SJSA1 (cell line): ENCODE results near the gene PFDN2. TPM values are rescaled to one million over a fixed set of nuclear protein-coding genes. Genes with fewer than 3 reads are reported as not detected.
A peak's percentile ranks its signal among the peaks of the same experiment; 100 is the strongest.
"Not testable (repeated sequence)": the region's sequence is repeated elsewhere in the genome, so short reads cannot be mapped to it uniquely, and the experiment has no call there.

Experiments used
- DNase-seq, 2 experiments: peaks; one replicate each; pipeline ENCODE4 v3.0.0-alpha.2; 2015 to 2020; ENCODE audit warnings: low spot score in 2 of 2, low read depth in 1 of 2
- H3K27ac ChIP-seq: fragments of 250-450 bp; sonication (Bioruptor Pico); 2 replicates; pipeline ENCODE4 v1.5.1; 2020; ENCODE audit warnings: mild to moderate bottlenecking, moderate library complexity
- H3K27me3 ChIP-seq: fragments of 250-450 bp; sonication (Bioruptor Pico); replicated peaks from 2 replicates; pipeline ENCODE4 v1.5.1; 2020; ENCODE audit warnings: mild to moderate bottlenecking, moderate library complexity
- H3K36me3 ChIP-seq: fragments of 250-450 bp; sonication (Bioruptor Pico); 2 replicates; pipeline ENCODE4 v1.5.1; 2020; ENCODE audit warnings: mild to moderate bottlenecking
- H3K4me1 ChIP-seq: fragments of 250-450 bp; sonication (Bioruptor Pico); replicated peaks from 2 replicates; pipeline ENCODE4 v1.6.1; 2021; ENCODE audit warnings: mild to moderate bottlenecking
- H3K4me3 ChIP-seq: fragments of 250-450 bp; sonication (Bioruptor Pico); 2 replicates; pipeline ENCODE4 v1.5.1; 2020; ENCODE audit warnings: mild to moderate bottlenecking
- H3K9me3 ChIP-seq: fragments of 250-450 bp; sonication (Bioruptor Pico); replicated peaks from 2 replicates; pipeline ENCODE4 v1.5.1; 2020; ENCODE audit warnings: mild to moderate bottlenecking
- total RNA-seq: library from RNA; depleted of rRNA; stranded (reverse); fragments of >200 nt; shearing (Covaris generic); gene quantifications from 2 replicates; pipeline ENCODE4 v1.2.3, GENCODE V29; 2014

The PFDN2 gene
- total RNA-seq, 1 experiment from 2014 or later: 116 TPM

- Histone ChIP-seq H3K36me3 (peaks cover 59% of the 10 kb centered on the region), H3K9me3 (no peaks in the 10 kb centered on the region), H3K4me3 (no peak overlapping the region), H3K27me3 (no peaks in the 10 kb centered on the region), H3K4me1 (peaks cover 8% of the 10 kb centered on the region), H3K27ac (no peak overlapping the region)
- DNase-seq: no peak
Observed at GRCh38 chr1:161130266-161130665, 12.4 kb upstream of the PFDN2 start.

GRCh38 chr1:161128591-161129420, 11.0 kb upstream of the PFDN2 start:
- H3K27ac ChIP-seq: no peak overlapping the region
- H3K36me3 ChIP-seq: peaks cover 74% of the 10 kb centered on the region
- H3K9me3 ChIP-seq: no peaks in the 10 kb centered on the region
- peaks cover 3% of the 10 kb centered on the region for H3K4me1 ChIP-seq
- no peak for DNase-seq
- no peak overlapping the region for H3K4me3 ChIP-seq
- no peaks in the 10 kb centered on the region for H3K27me3 ChIP-seq

- no peak for DNase-seq
- no peak overlapping the region for H3K27ac ChIP-seq
- H3K4me3 ChIP-seq: no peak overlapping the region
- H3K4me1 ChIP-seq: no peaks in the 10 kb centered on the region; the same call in 1 of the 2 replicates
- no peaks in the 10 kb centered on the region for H3K27me3 ChIP-seq
- H3K36me3 ChIP-seq: peaks cover 84% of the 10 kb centered on the region
- no peaks in the 10 kb centered on the region for H3K9me3 ChIP-seq
Observed at GRCh38 chr1:161127649-161128048, 9.8 kb upstream of the PFDN2 start.

GRCh38 chr1:161122967-161123366, 5.1 kb upstream of the PFDN2 start:
- Histone ChIP-seq H3K36me3 (peaks cover 93% of the 10 kb centered on the region), H3K27me3 (no peaks in the 10 kb centered on the region), H3K4me1 (peaks cover 20% of the 10 kb centered on the region), H3K9me3 (no peaks in the 10 kb centered on the region), H3K27ac (no peak overlapping the region), H3K4me3 (no peak overlapping the region)
- no peak for DNase-seq

GRCh38 chr1:161121834-161122233, 4.0 kb upstream of the PFDN2 start:
- Histone ChIP-seq H3K36me3 (peaks cover 87% of the 10 kb centered on the region), H3K27ac (no peak overlapping the region), H3K4me1 (peaks cover 23% of the 10 kb centered on the region), H3K4me3 (no peak overlapping the region), H3K27me3 (no peaks in the 10 kb centered on the region), H3K9me3 (no peaks in the 10 kb centered on the region)
- no peak for DNase-seq

GRCh38 chr1:161121042-161121650, 3.3 kb upstream of the PFDN2 start:
- DNase-seq: no peak
- peaks cover 84% of the 10 kb centered on the region for H3K36me3 ChIP-seq

GRCh38 chr1:161119092-161119903, 1.5 kb upstream of the PFDN2 start:
- Histone ChIP-seq H3K27me3 (no peaks in the 10 kb centered on the region), H3K4me3 (peak overlapping the region; percentile 78; the same call in 1 of the 2 replicates), H3K36me3 (peaks cover 83% of the 10 kb centered on the region), H3K27ac (no peak overlapping the region), H3K9me3 (no peaks in the 10 kb centered on the region), H3K4me1 (peaks cover 44% of the 10 kb centered on the region)
- peak; percentile 46 to 55 for DNase-seq

More at GRCh38 chr1:161121042-161121650, 3.3 kb upstream of the PFDN2 start:
- no peak overlapping the region for H3K27ac ChIP-seq
- H3K4me1 ChIP-seq: peaks cover 28% of the 10 kb centered on the region
- no peaks in the 10 kb centered on the region for H3K27me3 ChIP-seq
- H3K9me3 ChIP-seq: no peaks in the 10 kb centered on the region
- H3K4me3 ChIP-seq: no peak overlapping the region

- H3K4me3 ChIP-seq, H3K27me3 ChIP-seq, DNase-seq, H3K27ac ChIP-seq, H3K9me3 ChIP-seq: not testable (repeated sequence)
- Histone ChIP-seq H3K4me1 (peaks cover 44% of the 10 kb centered on the region), H3K36me3 (peaks cover 77% of the 10 kb centered on the region)
Observed at GRCh38 chr1:161115961-161116360, 1.9 kb downstream of the PFDN2 start.

- peak in 1 of 2 experiments; percentile 58 for DNase-seq
- peak overlapping the region; percentile 50 for H3K27ac ChIP-seq
- no peaks in the 10 kb centered on the region for H3K27me3 ChIP-seq
- no peak overlapping the region for H3K4me3 ChIP-seq
- peaks cover 42% of the 10 kb centered on the region for H3K4me1 ChIP-seq
- H3K36me3 ChIP-seq: peaks cover 69% of the 10 kb centered on the region
- no peaks in the 10 kb centered on the region for H3K9me3 ChIP-seq
Observed at GRCh38 chr1:161115132-161115711, 2.6 kb downstream of the PFDN2 start.

GRCh38 chr1:161114556-161114955, 3.3 kb downstream of the PFDN2 start:
- Histone ChIP-seq H3K9me3 (no peaks in the 10 kb centered on the region), H3K4me1 (peaks cover 35% of the 10 kb centered on the region), H3K4me3 (no peak overlapping the region), H3K27me3 (no peaks in the 10 kb centered on the region), H3K27ac (peak overlapping the region; percentile 50), H3K36me3 (peaks cover 67% of the 10 kb centered on the region)
- no peak for DNase-seq

GRCh38 chr1:161113915-161114314, 3.9 kb downstream of the PFDN2 start:
- no peak overlapping the region for H3K27ac ChIP-seq
- peaks cover 28% of the 10 kb centered on the region for H3K4me1 ChIP-seq
- DNase-seq: no peak
- no peaks in the 10 kb centered on the region for H3K27me3 ChIP-seq
- H3K36me3 ChIP-seq: peaks cover 65% of the 10 kb centered on the region
- H3K4me3 ChIP-seq: no peak overlapping the region
- H3K9me3 ChIP-seq: no peaks in the 10 kb centered on the region

- DNase-seq: no peak
- Histone ChIP-seq H3K27me3 (no peaks in the 10 kb centered on the region), H3K9me3 (no peaks in the 10 kb centered on the region), H3K36me3 (peaks cover 60% of the 10 kb centered on the region), H3K4me1 (peaks cover 19% of the 10 kb centered on the region), H3K27ac (no peak overlapping the region), H3K4me3 (no peak overlapping the region)
Observed at GRCh38 chr1:161111527-161111926, 6.3 kb downstream of the PFDN2 start.

GRCh38 chr1:161111117-161111516, 6.7 kb downstream of the PFDN2 start:
- DNase-seq: no peak
- Histone ChIP-seq H3K4me1 (peaks cover 15% of the 10 kb centered on the region), H3K9me3 (no peaks in the 10 kb centered on the region), H3K36me3 (peaks cover 60% of the 10 kb centered on the region), H3K4me3 (no peak overlapping the region), H3K27me3 (no peaks in the 10 kb centered on the region), H3K27ac (no peak overlapping the region)
